Stimulated activated CD8-positive, alpha-beta memory T cell treated with anti-CD3 and anti-CD28 coated beads, Interleukin-2, amount 100 ng/mL, for 48 hours (primary cell): Measurements from ENCODE around the gene YOD1.

ENCODE experiments used
- DNase-seq, 2 donors: peaks; one replicate each; pipeline ENCODE4 v3.0.0-alpha.2; 2020; ENCODE audit warnings: low read depth in 2 of 2

Gene YOD1

GRCh38 chr1:207025146-207025880 is 25.7 kb downstream of the YOD1 start:
- DNase-seq = no peak

DNA sequence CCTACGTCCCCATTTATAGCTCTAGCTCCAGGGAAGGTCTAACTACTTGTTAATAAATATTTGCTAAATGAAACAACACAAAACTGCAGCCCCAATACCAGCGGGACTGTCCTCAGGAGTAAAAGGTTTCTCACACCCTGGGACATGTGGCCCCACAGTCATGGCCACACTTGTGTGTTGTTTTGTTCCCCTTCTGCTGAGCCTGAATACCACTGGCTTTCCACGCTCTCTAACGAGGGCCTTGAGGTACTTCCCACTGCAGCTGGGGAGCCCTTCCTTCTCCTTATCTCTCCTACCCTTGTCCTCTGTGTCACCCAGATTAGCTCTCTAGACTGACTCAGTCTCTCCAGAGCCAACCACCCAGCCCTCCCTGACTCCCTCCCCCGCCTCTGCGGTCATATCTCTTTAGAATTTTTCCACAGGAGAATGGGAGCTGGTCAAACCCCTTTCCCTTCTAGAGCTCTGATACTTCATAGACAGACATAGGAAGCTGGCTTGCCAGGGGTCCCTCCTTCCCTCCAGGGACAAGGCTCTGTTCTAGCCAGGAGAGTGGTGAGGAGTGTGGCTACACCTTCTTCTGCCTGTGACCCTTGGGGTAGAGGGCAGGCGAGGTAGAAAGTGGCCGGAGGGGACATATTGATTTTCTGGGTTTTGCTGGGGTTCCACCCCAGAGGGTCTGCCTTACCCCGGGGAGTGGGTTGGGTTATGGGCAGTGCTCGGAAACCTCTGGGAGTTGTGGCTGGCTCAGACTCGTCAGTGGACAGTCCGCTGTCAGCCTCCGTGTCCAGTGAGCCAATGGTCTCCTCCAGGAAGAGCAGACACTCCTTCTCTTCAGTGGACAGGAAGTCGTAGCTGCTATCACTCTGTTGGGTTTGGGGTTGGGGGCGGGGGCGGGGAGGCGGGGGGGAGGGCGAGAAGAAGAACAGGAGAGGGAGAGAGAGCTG is 26.5 kb downstream of the YOD1 start:
- peak in 1 of 2 donors; percentile 12 for DNase-seq

DNA sequence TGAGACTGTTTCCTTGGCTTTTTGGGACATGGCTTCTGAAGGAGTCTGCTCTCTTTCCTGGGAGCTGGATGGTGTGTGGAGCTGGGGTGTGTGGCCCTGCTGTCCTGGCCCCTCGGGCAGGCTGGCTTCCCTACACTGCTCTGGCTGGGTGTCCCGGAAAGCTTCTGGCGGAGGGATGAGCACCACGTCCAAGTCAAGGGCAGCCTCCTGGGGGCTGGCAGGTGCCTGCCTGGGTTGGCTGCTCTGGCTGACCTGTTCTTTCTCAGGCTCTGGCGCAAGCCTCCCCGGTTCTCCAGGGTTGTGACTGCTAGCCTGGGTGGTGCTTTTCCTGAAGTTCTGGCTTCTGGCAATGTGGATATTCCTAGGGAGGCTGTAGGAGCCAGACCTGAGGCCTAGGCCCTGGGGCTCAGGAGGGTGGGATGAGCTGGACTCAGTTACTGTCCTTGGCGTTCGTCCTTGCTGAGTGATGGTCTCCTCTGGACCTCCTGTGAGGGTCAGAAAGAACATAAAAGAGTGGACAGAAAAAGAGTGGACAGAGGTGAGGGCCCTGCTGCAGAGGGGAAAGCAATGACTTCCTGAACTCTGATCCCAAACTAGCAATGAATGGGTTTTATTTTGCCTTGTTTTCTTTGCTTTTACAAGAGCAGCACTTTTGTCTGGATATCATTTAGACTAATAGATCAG is 27.9 kb downstream of the YOD1 start:
- DNase-seq = no peak

GRCh38 chr1:207021876-207022596 is 29.0 kb downstream of the YOD1 start:
- DNase-seq = no peak

DNA sequence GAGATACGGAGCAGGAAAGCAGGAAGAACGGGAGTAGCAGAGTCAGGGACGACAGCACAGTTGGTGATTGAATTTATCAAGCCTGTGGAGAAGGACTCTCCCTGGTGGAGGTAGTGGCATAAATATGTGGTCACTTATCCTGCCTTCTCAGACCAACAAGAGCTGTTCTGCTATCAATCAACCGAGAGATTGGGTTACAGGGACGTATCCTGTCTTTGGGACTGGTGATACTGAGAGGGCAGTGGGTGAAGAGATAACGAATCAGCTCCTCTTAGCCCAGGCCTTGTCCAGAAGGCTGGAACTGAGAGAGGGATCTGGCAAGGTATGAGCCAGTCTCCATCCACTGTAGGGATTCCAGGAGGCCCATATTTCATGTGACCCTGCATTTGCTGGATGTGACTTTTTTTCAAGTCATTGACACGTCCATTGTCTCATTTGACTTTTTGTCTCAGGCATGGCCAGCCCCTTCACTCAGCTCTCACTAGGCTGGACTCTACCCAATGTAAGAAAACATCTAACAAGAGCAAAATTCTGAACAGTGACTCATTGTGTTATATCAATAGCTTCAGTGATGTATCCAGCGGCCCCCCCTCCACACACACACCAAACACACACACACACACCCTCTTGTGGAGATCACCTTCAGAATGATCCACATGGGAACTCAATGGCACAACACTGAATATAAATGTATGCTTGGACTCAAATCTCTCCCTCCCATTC is 29.7 kb downstream of the YOD1 start:
- no peak for DNase-seq

DNA sequence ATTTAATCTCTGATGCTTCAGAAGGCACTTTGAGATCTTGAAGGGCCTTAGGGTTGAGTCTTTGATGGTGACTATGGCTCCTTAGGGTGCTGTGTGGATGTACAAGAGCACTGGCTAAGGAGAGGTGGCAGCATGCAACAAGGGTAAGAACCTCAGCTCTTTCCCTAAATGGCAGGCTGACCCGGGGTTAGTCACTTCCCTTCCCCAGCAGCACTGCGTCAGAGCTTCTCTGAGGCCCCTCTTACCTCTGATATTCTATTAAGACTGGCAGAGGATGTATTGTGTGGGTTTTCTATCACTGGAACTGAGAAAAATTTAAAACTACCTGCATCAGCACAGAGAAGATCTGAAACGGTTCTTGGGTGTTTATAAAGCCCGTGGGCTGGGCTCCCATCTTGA is 30.3 kb downstream of the YOD1 start:
- DNase-seq = no peak

GRCh38 chr1:207020065-207020708 is 30.8 kb downstream of the YOD1 start:
- DNase-seq = no peak

DNA sequence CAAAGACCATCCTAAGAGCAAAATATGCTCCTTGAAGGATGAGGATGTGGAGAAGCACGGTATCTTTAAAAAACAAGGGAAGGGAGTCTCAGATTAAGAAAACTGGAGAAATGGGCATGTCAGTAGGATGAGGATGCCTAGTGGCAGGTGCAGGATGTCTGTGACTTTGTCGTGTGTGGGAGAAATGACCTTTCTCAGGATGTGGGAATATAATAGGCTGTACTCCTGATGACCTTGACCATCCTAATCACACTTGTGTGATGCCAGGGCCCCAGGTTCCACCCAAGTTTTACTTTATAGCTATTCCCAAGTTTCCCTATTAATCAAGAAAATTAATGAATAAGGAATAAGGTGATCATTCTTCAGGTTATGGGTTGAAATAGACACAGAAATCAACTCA is 31.3 kb downstream of the YOD1 start:
- DNase-seq = no peak

DNA sequence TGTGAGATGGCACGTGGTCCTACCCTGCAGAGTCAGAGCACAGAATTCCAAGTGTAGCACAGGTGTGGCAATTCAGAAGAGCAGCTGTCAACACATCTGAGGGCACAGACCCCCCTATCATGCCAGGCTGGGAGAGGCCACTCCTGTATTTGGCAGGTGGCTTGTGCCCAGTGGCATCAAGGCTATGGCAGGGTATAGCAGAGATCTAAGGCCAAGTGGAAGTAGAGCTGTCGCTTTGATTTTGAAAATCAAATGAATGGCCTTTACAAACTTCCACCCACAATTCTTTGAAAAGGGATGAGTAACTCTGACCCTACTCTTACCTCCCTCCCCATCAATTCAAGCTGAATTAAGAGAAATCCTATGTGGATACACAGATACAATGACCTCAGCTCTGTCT is 31.8 kb downstream of the YOD1 start:
- no peak for DNase-seq

GRCh38 chr1:207018707-207019106 is 32.3 kb downstream of the YOD1 start:
- DNase-seq = no peak

DNA sequence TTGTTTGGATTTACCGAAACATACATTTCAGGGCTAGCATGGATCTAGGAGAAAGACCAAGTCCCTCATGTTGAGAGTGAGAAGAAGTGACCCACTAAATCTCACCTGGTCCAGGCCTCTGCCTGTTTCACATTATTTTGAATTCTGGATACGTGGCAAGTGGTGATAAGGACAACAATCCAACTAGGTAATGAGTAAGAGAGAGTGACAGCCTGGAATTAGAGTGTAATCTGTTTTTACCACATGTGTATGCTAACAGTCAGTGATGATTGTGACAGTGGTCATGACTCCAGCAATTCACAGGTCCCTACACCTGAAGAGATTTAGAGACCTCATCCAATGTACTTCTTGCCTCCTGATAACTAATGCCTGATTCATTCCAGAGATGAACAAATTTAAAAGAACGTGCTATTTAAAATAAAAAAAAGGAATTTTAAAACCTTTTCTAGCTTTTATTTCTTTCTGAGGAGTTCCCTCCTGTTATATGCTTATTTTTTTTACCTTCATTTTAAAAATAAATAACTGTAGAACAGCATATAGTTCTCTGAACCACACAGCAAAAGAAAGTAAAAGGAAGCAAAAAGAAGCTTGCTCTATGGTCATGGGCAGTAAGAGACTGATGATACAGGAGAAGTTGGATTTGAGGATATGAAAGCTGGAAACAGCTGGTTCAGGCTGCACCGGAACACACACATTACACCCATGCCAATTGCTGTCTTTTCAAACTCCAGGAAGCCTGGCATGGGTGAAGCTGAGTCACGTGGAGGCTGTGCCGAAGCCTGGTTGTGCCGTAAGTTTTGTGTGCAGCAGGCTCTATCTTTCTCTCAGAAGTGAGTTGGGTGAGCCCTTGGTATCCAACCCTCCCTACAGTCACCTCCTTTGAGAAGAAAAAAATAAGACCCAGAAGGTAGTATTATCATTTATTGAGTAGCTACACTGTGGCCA is 33.1 kb downstream of the YOD1 start:
- DNase-seq = no peak

DNA sequence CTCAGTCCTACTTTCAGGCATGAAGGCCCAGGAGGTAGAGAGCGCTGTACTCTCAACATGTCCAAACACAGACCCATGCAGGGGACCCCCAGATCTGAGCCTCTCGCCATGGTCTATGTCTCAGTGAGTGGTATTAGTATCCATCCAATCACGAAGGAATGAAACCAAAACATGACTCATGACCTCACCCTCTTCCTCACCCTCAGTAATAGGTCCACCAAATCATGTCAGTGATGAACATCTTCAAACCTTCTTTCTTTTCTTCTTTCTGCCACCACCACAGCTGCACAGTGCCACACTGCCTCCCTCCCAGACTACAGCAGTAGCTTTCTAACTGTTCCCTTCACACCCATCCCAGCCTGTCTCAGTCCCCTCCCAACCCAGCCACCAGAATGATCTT is 35.2 kb downstream of the YOD1 start:
- no peak for DNase-seq

GRCh38 chr1:207014728-207015127 is 36.3 kb downstream of the YOD1 start:
- DNase-seq = no peak

DNA sequence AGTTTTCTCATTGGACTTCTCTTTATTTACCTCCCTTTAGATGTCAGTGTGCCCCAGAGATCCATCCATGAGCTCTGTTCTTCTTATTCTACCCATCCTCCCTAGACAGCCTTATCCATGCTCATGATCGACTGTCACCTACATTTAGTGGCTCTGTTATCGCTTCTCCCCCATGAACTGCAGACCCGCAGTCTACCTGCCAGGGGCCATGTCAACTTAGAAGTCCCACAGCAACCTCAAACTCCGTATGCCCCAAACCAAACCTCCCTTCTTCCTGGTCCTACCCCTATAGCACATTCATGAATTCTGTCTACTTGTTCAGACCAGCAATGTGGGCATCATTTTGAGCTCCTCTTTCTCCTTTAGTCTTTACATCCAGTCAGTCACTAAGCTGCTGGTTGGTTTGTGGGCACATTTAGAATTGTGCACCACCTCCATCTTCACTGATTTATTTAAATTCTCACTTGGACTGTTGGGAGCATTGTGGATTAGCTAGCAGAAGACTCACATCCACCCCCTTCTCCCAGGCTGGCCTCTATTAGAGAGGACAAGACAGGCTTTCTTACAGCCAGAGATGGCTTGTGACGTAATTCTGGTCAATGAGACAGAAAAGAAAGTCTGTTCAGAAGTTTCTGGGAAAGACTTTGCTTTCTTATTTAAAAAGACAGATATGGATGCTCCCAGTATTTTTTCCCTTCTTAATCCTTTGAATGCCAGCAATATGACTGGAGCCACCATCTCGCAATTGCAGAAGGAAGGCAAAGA is 37.5 kb downstream of the YOD1 start:
- no peak for DNase-seq

DNA sequence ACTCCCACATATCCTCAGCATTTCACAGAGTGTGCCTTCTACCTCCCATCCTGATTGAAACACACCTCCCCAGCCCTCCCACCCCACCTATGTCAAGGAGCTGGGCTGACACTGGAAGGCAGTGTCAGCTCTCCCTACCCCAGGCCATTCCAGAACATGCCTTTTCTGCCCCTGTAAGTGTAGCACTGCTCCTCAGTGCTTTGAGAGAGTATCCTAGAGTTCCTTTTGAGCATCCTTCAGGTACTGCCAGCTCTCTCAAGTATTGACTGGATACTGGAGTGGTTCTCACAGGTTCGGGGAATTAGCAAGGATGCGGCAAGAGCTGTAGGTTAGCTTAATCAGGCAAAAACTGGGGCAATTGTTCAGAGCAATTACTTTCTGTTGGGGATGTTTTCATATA is 40.3 kb downstream of the YOD1 start:
- DNase-seq = no peak

- no peak for DNase-seq
Measured at GRCh38 chr1:207009945-207010344, 41.1 kb downstream of the YOD1 start.

DNA sequence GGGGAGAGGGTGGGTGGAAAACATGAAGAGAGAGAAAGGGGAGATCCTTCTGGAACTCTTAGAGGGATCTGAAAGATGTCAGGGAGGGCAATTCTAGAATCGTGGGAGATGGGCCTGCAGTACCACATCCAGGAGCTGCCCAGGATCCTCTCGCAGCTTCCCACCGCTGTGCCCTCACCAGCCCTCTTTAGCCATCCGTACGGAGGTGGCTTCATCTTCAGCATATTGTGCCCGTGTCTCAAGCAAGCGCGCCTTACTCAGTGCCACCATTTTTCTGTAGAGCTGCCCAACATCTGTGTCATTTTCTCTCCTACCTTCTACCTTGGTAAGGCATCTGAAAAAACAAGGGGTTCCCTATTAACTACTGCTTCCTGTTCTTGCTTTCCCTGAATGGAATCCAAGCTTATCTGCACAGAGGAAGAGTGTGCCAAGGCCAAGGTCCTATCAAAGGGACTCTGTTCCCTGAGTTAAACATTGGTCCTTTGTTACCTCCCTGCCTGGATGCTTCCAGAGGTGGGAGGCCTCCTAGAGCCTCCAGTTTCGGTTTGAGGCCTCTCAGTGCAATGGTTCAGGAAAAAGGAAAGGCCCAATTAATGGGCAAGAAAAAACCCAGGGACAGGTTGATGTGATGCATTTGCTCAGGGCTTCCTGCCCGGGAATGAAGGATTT is 41.7 kb downstream of the YOD1 start:
- DNase-seq = no peak

- no peak for DNase-seq
Measured at GRCh38 chr1:207007352-207008033, 43.5 kb downstream of the YOD1 start.
